Measurements from ENCODE around the gene ZDHHC1.

The ZDHHC1 gene, protein sequence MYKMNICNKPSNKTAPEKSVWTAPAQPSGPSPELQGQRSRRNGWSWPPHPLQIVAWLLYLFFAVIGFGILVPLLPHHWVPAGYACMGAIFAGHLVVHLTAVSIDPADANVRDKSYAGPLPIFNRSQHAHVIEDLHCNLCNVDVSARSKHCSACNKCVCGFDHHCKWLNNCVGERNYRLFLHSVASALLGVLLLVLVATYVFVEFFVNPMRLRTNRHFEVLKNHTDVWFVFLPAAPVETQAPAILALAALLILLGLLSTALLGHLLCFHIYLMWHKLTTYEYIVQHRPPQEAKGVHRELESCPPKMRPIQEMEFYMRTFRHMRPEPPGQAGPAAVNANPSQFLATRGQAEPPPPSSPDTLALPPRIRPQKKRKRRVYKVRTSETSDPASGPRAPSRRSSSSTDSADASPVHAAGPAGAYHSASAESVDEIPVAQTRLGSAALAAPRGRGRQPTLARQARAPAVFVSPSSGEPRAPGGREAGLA

GRCh38 chr16:67415872-67416793 is at the start of gene ZDHHC1:
TSS of gene ZDHHC1 (minus strand) at chr16:67416477. CDS start at chr16:67407775, 8,702 bp downstream.
- peak; percentile 57 for DNase-seq

DNA sequence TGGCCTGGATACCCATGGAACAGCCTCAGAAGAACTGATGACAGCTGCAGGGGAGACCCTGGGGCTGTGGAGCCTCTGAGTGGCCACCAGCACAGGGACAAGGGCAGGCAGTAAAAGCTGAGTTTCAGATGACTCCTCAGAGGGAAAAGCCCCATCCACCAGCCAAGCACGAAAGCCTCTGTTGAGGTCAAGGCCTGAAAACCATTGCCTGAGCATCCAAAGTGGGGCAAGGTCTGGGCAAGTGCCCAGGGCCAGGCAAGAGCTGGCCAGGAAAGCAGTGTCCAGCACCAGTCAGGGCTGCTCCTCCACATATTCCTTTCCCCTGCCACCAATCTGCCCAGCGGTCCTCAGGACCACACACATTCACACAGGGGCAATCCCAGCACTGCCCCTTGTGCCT is 48.3 kb upstream of the ZDHHC1 start:
- no peak for DNase-seq

- no peak for DNase-seq
Measured at GRCh38 chr16:67463691-67464090, 47.4 kb upstream of the ZDHHC1 start.

DNA sequence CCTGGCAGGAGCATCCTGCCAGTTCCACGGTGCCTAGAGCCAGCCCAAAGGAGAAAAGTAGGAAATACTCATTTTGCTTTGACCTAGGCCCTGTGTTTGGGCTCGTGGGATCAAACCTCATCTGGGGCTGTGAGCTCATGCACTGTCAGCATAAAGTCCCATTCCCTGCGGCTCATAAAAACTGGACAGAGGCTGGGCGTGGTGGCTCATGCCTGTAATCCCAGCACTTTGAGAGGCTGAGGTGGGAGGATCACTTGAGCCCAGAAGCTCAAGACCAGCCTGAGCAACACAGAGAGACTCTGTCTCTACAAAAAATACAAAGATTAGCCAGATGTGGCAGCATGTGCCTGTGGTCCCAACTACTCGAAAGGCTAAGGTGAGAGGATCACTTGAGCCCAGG is 46.8 kb upstream of the ZDHHC1 start:
- DNase-seq: no peak

DNA sequence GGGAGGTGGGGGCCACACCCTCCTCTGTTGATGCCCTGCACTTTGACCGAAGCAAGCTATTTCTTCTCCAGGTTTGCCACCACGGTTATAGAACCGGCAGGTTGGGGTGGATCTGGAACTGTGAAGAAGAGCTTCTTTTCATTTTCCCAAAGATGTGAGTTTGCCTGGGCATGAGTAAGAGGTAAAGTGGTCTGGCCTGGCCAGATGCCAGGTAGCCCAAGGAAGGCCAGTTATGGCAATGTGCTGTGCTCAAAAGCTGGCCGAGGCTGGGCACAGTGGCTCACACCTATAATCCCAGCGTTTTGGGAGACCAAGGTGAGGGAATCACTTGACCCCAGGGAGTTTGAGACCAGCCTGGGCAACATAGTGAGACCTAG is 46.0 kb upstream of the ZDHHC1 start:
- no peak for DNase-seq

- no peak for DNase-seq
Measured at GRCh38 chr16:67461600-67462278, 45.5 kb upstream of the ZDHHC1 start.

DNA sequence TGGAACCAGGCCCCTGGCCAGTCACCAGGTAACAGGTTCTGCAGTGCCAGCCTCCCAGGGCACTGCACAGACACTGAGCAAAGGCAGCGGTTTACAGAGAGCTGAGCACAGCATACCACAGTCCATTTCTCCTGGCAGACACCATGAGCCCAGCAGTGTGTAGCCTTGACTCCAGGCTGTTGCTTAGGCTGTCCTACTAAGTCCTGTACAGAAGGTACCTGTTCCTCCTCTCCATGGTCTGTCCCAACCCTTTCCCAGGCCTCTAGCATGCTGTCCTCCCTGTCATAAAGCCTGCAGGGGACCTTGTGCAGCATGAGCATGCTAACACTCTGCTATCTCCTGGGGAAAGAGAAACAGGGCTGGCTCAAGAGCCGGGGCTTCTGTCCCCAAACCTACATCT is 44.7 kb upstream of the ZDHHC1 start:
- no peak for DNase-seq

DNA sequence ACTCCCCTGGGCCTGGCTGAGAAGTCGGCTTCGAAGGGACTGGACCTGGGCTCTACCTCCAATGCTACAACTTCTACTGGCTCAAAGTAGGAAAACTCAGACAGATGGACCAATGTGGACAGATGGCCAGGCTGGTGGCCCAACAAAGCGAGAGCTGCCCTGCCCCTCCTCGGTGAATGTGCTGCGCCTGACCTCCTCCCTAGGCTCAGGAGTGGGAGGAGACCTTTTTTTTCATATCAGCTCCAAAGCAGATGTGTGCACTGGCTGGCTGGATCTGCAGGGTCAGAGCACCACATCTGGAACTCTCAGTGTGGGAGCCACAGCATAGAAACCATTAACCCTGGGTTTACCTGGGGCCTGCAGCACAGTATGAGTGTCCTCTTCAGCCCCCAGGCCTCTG is 43.9 kb upstream of the ZDHHC1 start:
- no peak for DNase-seq

GRCh38 chr16:67459861-67460150 is 43.5 kb upstream of the ZDHHC1 start:
- DNase-seq: no peak

DNA sequence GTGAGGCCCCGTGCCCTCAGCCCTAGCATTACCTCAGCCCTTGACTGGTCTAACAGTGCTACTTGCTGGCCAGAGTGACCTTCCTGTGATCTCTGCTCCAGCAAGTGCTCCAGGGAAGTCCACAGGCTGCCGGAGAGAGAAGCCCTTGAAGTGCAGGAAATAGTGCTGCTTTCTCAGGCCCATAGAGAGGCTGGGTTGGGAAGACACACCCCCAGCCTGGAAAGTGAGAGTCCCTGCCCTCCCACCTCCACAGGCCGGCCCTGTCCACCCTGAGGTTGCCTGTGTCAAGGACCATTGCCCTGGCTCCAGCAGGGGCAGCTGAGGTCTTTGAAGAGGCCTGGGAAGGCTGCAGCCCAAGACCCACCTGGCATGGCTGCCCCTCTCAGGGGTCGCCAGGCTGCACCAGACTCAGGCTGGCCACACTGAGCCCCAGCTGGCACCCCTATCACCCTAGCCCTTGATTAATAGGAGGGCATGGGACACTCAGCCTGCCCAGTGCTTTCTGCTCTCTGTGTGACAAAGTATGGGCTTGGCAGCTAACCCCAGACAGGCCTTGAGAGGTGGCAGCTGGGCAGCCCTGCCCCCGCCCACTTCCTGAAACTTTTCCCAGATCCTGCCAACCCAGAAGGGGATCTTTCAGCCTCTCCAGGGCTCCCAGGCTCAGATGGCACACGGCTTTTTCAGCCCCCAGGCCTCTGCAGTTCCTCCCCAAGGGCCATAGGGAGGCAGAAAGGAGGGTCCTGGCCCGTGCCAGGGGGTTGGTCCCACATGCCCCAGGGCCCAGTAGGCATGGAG is 43.0 kb upstream of the ZDHHC1 start:
- no peak for DNase-seq

DNA sequence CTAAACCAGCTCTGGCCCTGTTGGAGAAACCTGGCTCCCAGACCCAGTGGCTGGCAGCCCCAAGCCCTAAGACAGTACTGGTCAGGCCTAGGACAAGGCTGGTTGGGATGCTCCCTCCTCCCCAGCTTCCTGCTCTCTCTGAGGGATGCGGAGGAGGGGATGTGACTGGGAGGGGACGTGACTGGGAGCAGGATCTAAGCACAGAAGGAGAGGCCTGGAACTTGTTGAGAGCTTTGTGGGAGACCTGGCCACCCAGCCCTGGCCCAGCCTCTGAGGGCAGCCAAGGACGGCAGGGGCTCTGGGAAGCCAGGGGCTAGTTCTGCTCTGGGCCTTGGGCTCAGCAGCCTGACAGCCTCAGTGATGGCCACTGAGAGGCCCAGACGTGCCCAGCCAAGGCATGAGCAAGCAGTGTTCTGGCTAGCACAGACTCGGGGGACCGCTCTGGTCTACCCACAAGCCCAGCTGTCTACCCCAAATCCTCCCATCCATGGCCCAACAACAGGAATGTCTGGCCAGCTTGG is 41.9 kb upstream of the ZDHHC1 start:
- DNase-seq: no peak

- no peak for DNase-seq
Measured at GRCh38 chr16:67457611-67458010, 41.3 kb upstream of the ZDHHC1 start.

GRCh38 chr16:67456391-67457081 is 40.3 kb upstream of the ZDHHC1 start:
- no peak for DNase-seq

- no peak for DNase-seq
Measured at GRCh38 chr16:67454852-67455251, 38.6 kb upstream of the ZDHHC1 start.

DNA sequence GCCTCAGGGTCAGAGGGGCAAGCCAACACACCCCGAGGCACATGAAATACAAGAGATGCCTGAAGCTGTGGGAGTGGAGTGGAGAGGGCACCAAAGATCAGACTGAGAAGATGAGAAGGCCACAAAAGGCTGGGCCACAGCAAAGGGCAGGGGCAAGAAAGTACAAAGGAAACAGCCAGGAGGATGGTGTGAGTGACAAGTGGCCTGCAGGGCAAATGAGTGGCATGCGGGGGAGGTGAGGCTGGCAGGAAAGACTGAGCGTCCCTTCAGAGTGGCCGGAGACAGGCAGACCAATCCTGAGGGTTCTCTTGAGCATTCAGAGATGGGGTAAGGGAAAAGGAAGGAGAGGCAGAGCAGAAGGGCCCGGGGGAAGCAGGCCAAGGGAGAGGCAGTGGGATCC is 37.8 kb upstream of the ZDHHC1 start:
- DNase-seq: no peak

DNA sequence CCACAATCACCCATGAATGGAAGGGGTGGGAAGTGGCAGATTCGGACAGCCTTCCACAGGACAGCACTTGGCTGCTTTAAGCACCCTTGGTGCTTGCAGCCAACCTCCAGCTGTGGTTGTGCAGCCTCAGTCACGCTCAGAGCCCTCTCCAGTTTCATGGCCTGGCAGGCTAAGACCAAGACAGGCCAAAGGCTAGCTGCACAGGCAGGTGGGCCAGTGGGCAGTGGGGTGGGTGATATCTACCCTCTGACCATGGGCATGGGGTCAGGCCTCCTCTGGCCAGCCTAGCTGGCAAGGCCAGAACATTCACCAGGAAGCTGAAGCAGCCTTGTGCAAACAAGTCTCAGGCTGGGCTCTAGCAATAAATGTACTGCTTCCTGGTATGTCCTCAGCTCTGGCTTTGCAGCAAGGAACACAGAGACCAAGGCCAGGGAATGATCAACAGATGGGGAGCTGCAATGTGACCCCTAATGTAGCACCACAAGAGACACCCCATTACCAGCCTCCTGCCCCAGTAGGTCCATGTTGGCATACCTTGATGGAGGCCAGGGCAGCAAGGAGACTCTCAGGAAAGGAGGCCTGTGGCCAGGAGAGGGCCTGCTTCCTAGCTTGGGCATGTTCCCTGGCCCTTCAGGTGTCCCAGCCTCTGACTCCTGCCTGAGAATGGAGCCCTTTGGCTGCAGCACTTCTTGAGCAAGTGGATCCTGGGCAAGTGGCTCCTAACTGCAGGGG is 35.6 kb upstream of the ZDHHC1 start:
- no peak for DNase-seq

DNA sequence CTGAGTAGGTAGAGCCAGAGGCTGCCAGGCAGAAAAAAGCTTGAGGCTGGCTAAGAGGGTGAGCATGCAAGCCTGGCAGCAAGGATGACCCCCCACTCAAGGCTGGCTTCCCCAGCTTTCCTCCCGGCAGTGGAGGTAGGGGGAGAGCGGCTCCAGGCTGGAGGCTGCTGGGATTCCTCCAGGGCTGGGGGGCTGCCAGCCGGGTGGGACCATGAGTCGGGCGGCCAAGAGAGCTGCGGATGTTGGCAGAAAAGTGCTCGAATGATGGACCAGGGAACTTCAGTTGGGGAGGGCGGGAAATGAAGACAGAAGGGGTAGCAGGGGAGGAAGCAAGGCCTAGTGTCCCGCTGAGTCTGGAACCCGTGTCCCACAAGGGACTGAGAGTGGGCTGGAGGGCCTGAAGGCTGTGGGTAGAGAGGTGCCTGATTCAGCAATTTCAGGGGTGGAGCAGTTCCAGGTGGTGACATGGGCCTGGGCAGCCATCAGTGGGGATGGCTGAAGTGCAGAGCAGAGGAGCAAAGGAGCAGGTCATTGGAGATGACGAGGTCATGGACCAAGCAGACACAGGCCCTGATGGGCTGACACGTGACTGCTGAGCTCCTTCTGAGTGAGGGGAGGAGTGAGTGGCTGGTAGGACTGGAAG is 34.9 kb upstream of the ZDHHC1 start:
- DNase-seq: no peak

DNA sequence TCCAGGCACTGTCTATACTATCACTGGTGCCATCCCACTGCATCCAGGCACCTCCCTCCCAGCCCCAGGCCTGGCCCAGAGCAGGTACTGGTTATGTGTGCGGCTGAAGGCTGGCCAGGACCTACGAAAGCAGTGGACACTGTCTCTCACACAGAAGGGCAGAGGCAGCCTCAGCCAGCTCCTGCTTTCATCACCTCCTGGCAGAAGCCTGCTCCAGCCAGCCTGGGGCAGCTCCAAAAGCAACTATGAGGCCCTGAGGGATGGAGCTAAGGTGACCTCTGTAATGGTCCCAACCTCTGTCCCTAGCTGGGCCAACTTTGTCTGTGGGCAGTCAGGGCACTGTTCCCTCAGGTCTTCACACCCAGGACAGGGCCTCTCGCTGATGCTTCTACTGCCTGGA is 33.5 kb upstream of the ZDHHC1 start:
- DNase-seq: no peak

DNA sequence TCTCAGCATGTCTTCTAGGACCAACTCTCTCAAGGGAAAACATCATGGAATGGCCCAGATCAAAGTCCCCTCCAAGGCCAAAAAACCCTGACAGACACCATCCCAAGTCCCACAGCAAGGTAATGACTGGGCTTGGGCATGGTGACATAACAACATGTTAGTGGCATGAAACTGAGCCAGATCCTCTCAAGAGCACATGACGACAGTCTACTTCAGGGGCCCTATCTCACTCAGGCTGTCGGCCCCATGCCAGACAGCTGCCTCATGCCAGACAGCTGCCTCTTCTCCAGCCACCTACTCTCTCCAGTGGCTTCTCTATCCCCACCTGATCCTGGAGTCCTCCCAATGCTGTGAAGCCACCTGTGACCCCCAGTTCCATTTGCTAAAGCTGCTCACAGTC is 33.1 kb upstream of the ZDHHC1 start:
- DNase-seq: no peak

DNA sequence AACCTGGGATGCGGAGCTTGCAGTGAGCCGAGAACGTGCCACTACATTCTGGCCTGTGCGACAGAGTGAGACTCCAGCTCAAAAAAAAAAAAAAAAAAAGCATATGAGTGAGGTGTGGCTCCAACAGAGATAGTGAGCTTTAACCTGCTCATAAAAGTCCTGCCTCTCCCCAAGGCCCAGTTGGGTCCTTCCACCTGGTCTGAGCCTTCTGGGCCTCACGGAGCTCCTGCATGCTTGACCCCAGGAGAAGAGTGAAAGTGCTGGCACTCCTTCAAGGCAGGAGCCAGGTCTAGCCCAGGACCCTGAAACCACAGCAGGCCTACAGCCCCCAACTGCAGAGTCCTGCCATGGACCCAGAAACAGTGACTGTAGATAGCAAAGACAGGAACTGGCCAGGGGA is 32.3 kb upstream of the ZDHHC1 start:
- DNase-seq: no peak

Measured in stimulated activated CD4-positive, alpha-beta T cell treated with anti-CD3 and anti-CD28 coated beads, Interleukin-12 subunit alpha, Interleukin-12 subunit beta, amount 100 ng/mL, for 4 hours (primary cell).